HAP-1 (cell line): ENCODE results near the gene DAZAP2.
"Not testable (repeated sequence)": the region's sequence is repeated elsewhere in the genome, so short reads cannot be mapped to it uniquely, and the experiment has no call there.

Source experiments
- DNase-seq, 2 experiments: peaks; one replicate each; pipeline ENCODE4 v3.0.0-alpha.2; 2016 to 2020; ENCODE audit warnings: low spot score in 2 of 2
- H3K27me3 ChIP-seq: fragments of 250-450 bp; sonication (Bioruptor Pico); 2 replicates; pipeline ENCODE4 v1.5.1; 2020; ENCODE audit warnings: low read depth, mild to moderate bottlenecking, moderate library complexity
- H3K36me3 ChIP-seq: fragments of 250-450 bp; sonication (Bioruptor Pico); replicated peaks from 2 replicates; pipeline ENCODE4 v1.5.1; 2020; ENCODE audit warnings: mild to moderate bottlenecking
- H3K4me1 ChIP-seq: fragments of 250-450 bp; sonication (Bioruptor Pico); 2 replicates; pipeline ENCODE4 v1.5.1; 2020; ENCODE audit warnings: mild to moderate bottlenecking
- H3K4me3 ChIP-seq: fragments of 250-450 bp; sonication (Bioruptor Pico); 2 replicates; pipeline ENCODE4 v1.5.1; 2020; ENCODE audit warnings: mild to moderate bottlenecking, moderate library complexity
- H3K9me3 ChIP-seq: fragments of 250-450 bp; sonication (Bioruptor Pico); 2 replicates; pipeline ENCODE4 v1.5.1; 2020; ENCODE audit warnings: mild to moderate bottlenecking, moderate library complexity
- in situ Hi-C: fragments of 300-500 bp; cut with MboI; formaldehyde crosslinking; loops from 3 replicates; pipeline ENCODE4 v1.14.3; 2020; ENCODE audit warnings: low sequenced_read_pairs, inconsistent platforms, mixed read lengths

DAZAP2 gene

GRCh38 chr12:51202718-51203117 is 35.9 kb upstream of the DAZAP2 start:
- in situ Hi-C loops: no loop called here
- H3K36me3 ChIP-seq: peaks cover 13% of the 10 kb centered on the region
- DNase-seq: no peak
- H3K27me3 ChIP-seq: no peaks in the 10 kb centered on the region
- H3K9me3 ChIP-seq: no peaks in the 10 kb centered on the region
- H3K4me3 ChIP-seq: no peak overlapping the region
- no peaks in the 10 kb centered on the region for H3K4me1 ChIP-seq

DNA sequence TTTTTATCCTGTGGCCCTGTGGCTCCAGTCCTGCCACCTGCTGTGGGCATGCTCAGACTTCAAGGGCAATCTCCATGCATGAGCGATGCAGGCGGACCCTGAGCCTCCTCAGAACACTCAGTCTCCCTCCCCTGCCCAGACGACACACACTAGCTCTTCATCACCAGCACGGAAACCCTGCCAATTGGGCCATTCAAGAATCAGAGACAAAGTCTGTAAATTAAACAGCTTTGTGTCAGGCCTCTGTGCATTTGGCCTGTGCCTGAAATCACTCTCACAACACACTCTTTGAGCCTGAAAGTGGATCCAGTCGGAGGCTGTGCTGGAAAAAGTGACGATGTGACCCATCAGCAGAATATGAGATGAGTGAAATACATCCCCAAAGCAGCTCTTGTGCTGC is 33.3 kb upstream of the DAZAP2 start:
- in situ Hi-C loops: no loop called here
- DNase-seq: no peak
- Histone ChIP-seq H3K9me3 (no peaks in the 10 kb centered on the region), H3K4me1 (no peaks in the 10 kb centered on the region), H3K4me3 (no peak overlapping the region), H3K27me3 (no peaks in the 10 kb centered on the region), H3K36me3 (peaks cover 21% of the 10 kb centered on the region)

- H3K9me3 ChIP-seq: no peaks in the 10 kb centered on the region
- H3K36me3 ChIP-seq: peaks cover 17% of the 10 kb centered on the region
- H3K4me1 ChIP-seq: no peaks in the 10 kb centered on the region
- H3K27me3 ChIP-seq: no peaks in the 10 kb centered on the region
- in situ Hi-C loops: no loop called here
- no peak overlapping the region for H3K4me3 ChIP-seq
- no peak for DNase-seq
Observed at GRCh38 chr12:51208016-51208660, 30.5 kb upstream of the DAZAP2 start.

- H3K27me3 ChIP-seq: no peaks in the 10 kb centered on the region
- no peak overlapping the region for H3K4me3 ChIP-seq
- in situ Hi-C loops: no loop called here
Observed at GRCh38 chr12:51209259-51209658, 29.4 kb upstream of the DAZAP2 start.

GRCh38 chr12:51210690-51211395 is 27.8 kb upstream of the DAZAP2 start:
- Histone ChIP-seq H3K36me3 (peaks cover 11% of the 10 kb centered on the region), H3K4me3 (no peak overlapping the region), H3K4me1 (no peaks in the 10 kb centered on the region), H3K27me3 (no peaks in the 10 kb centered on the region), H3K9me3 (no peaks in the 10 kb centered on the region)
- in situ Hi-C loops: no loop called here
- no peak for DNase-seq

More at GRCh38 chr12:51209259-51209658, 29.4 kb upstream of the DAZAP2 start:
- H3K9me3 ChIP-seq: no peaks in the 10 kb centered on the region
- DNase-seq: no peak
- H3K36me3 ChIP-seq: peaks cover 11% of the 10 kb centered on the region
- no peaks in the 10 kb centered on the region for H3K4me1 ChIP-seq

DNA sequence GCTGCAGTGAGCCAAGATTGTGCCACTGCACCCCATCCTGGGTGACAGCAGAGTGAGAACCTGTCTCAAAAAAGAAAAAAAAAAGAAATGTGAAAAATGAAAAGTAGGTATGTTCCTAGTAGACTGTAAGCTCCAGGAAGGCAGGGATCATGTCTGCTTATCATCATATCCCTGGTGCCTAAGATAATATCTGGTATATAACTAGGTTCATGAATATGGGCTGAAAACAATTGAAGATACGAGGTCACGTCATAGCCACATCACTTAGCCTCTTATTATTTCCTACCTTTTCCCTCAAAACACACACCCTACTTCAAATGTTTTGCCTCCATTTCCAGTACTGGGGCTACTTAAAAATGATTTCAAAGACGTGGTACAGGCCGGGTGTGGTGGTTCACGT is 23.7 kb upstream of the DAZAP2 start:
- H3K27me3 ChIP-seq: no peaks in the 10 kb centered on the region
- H3K4me1 ChIP-seq: peaks cover 16% of the 10 kb centered on the region
- H3K36me3 ChIP-seq: peaks cover 5% of the 10 kb centered on the region; the same call in 1 of the 2 replicates
- H3K9me3 ChIP-seq: no peaks in the 10 kb centered on the region
- DNase-seq: no peak
- in situ Hi-C loops: no loop called here
- H3K4me3 ChIP-seq: no peak overlapping the region

DNA sequence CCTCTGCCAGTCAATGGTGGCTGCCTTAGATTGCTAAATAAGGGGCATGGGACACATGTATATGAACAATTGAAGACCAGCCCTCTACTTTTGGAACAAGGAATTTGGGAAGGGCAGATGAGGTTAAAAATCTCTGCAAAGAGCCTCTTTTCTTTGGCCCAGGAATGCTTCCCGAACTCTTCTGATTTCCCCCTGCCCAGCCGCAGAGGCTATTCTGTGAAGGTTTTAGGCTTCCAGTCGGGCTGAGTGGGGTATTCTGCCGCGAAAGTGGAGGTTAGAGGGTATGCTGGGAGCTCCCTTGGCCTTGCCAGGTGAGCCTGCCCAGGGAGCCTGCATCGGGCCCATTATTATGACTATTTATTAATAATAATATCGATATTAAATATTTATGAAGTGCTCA is 22.0 kb upstream of the DAZAP2 start:
- no peaks in the 10 kb centered on the region for H3K9me3 ChIP-seq
- peak in 1 of 2 experiments; percentile 38 for DNase-seq
- peak overlapping the region; percentile 55 for H3K4me3 ChIP-seq
- no peaks in the 10 kb centered on the region for H3K36me3 ChIP-seq
- peaks cover 16% of the 10 kb centered on the region for H3K4me1 ChIP-seq
- no peaks in the 10 kb centered on the region for H3K27me3 ChIP-seq
- in situ Hi-C loops: no loop called here

DNA sequence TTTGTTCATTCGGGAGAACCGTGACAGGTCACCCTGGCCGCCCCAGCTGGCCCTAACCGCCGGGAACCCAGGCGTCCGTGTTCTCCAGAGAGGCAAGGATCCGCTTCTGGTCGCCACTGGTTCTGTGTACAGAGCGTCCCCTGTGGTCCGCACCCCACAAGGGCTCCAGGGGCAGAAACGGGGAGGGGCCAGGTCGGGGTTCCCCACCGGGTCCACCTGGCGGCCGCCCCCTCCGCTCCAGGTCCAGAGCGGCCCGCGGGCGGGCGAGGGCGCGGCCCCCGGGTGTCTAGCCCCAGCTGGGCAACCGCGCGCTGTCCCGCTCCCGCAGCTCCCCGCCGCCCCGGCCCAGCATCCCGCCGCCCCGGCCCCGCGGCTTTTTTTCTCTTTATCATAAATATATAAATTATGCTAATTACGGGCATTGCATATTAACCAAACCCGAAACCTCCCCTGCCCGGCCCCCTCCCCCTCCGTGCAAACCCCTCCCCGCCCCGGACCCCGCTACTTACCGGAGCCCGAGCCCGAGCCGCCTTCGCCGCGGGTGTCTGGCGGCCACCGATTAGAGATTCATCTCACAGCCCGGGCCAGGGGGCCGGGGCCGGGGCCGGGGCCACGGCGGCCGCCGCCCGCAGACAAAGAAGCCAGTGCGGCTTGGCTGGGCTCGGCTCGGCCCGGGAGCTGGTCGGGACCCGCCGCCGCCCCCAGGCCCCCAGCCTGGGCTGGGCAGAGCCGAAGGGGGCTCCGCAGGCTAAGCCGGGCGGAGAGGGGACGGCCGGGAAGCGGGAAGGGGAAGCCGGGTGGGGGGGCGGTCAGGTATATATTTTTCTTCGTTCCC is 21.3 kb upstream of the DAZAP2 start:
- peak in 1 of 2 experiments; percentile 62 for DNase-seq
- H3K4me3 ChIP-seq: peak overlapping the region; percentile 55
- no peaks in the 10 kb centered on the region for H3K27me3 ChIP-seq
- no peaks in the 10 kb centered on the region for H3K36me3 ChIP-seq
- peaks cover 16% of the 10 kb centered on the region for H3K4me1 ChIP-seq
- H3K9me3 ChIP-seq: no peaks in the 10 kb centered on the region
- in situ Hi-C loops: no loop called here

GRCh38 chr12:51217968-51218606 is 20.5 kb upstream of the DAZAP2 start, which contains the start of gene POU6F1:
POU6F1 (minus strand) TSS chr12:51218062; CDS start chr12:51206836, 11,226 bp downstream.
- peak; percentile 77 to 85 for DNase-seq
- no peaks in the 10 kb centered on the region; the same call in 1 of the 2 replicates for H3K9me3 ChIP-seq
- in situ Hi-C loops: no loop called here
- H3K36me3 ChIP-seq: no peaks in the 10 kb centered on the region
- peaks cover 16% of the 10 kb centered on the region for H3K4me1 ChIP-seq
- peak within 1 kb of the TSS; percentile 55 for H3K4me3 ChIP-seq
- H3K27me3 ChIP-seq: no peaks in the 10 kb centered on the region

DNA sequence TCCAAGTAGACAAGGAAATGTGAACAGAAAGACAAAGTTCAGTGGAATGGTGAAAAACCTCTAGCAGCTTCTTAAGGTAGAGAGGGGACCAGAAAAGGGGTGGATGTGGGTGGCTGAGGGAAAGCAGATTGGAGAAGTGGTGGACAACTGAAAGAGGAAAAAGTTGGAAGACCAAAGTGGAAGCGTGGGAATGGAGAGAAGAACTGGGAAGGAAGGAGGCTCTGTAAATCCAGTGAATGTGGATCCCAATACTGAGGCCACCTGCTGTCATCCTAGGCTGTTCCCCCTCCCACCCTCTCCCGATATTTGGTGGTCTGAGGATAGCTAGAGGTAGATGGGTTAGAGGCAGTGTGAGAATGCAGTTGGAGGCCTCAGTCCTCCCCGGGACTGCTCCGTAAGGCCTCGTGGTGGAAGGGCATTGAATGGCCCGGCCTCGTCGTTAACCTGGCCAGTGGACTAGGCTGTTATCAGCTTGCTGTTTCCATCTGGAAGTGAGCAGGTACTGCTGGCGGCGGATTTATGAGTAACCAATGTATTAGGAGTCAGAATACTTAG is 19.9 kb upstream of the DAZAP2 start:
- peaks cover 16% of the 10 kb centered on the region for H3K4me1 ChIP-seq
- H3K4me3 ChIP-seq: peak overlapping the region; percentile 55
- in situ Hi-C loops: no loop called here
- DNase-seq: peak; percentile 16 to 51
- H3K27me3 ChIP-seq: no peaks in the 10 kb centered on the region
- H3K36me3 ChIP-seq: no peaks in the 10 kb centered on the region
- no peaks in the 10 kb centered on the region; the same call in 1 of the 2 replicates for H3K9me3 ChIP-seq

- H3K9me3 ChIP-seq: no peaks in the 10 kb centered on the region; the same call in 1 of the 2 replicates
- DNase-seq: no peak
- peaks cover 16% of the 10 kb centered on the region for H3K4me1 ChIP-seq
- in situ Hi-C loops: no loop called here
- H3K36me3 ChIP-seq: no peaks in the 10 kb centered on the region
- H3K4me3 ChIP-seq: peak overlapping the region; percentile 55
- H3K27me3 ChIP-seq: no peaks in the 10 kb centered on the region
Observed at GRCh38 chr12:51219322-51219721, 19.3 kb upstream of the DAZAP2 start.

GRCh38 chr12:51219857-51220256 is 18.8 kb upstream of the DAZAP2 start:
- H3K27me3 ChIP-seq, H3K36me3 ChIP-seq, DNase-seq, H3K4me3 ChIP-seq, in situ Hi-C loops, H3K9me3 ChIP-seq: not testable (repeated sequence)
- H3K4me1 ChIP-seq: peaks cover 16% of the 10 kb centered on the region

DNA sequence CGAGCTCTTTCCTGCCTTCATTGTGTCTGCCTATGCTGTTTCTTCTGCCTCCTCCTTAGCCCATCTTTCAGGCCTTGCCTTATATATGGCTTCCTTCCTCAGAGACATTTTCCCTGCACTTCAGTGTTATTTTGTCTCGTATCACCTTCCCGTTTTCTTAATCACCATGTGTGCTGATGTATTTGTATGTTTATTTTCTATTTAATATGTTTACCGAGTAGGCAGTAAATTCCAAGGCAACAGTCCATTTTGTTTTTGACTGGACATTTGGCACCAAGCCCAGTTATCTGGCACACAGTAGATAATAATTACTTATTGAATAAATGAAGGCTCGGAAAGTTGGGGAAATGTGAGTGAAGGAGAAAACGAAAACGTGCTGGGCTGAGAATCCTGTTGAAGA is 16.2 kb upstream of the DAZAP2 start:
- no peaks in the 10 kb centered on the region for H3K36me3 ChIP-seq
- no peaks in the 10 kb centered on the region for H3K27me3 ChIP-seq
- no peak for DNase-seq
- H3K9me3 ChIP-seq: no peaks in the 10 kb centered on the region; the same call in 1 of the 2 replicates
- in situ Hi-C loops: no loop called here
- peaks cover 13% of the 10 kb centered on the region for H3K4me1 ChIP-seq
- H3K4me3 ChIP-seq: no peak overlapping the region
